ENCODE measurements around the gene FBXL2.
"Not testable (repeated sequence)": the region's sequence is repeated elsewhere in the genome, so short reads cannot be mapped to it uniquely, and the experiment has no call there.

FBXL2 gene

GRCh38 chr3:33426068-33426467 is 148.8 kb downstream of the FBXL2 start:
- no peak overlapping the region for H3K27ac ChIP-seq
- in situ Hi-C loops (cut with HindIII; ENCODE audit: low pct_ligation_motif_present, low sequenced_read_pairs), result no loop called here

GRCh38 chr3:33426630-33427317 is 149.5 kb downstream of the FBXL2 start:
- in situ Hi-C loops (cut with HindIII; ENCODE audit: low pct_ligation_motif_present, low sequenced_read_pairs), result no loop called here
- Histone ChIP-seq H3K27me3 (replicated peaks) (no peaks in the 10 kb centered on the region), H3K4me3 (ENCODE audit: low read depth, low read length) (no peak overlapping the region), H3K27ac (no peak overlapping the region), H3K36me3 (replicated peaks) (peaks cover 4% of the 10 kb centered on the region)
- DNase-seq, result no peak
- no peak for TF ChIP-seq CTCF (IDR thresholded peaks at IDR 0.05; ENCODE audit: low read depth, low read length, missing control alignments)

More at GRCh38 chr3:33426068-33426467, 148.8 kb downstream of the FBXL2 start:
- no peaks in the 10 kb centered on the region for H3K27me3 ChIP-seq (replicated peaks)
- no peak for DNase-seq
- peaks cover 9% of the 10 kb centered on the region for H3K36me3 ChIP-seq (replicated peaks)
- H3K4me3 ChIP-seq (ENCODE audit: low read depth, low read length), result no peak overlapping the region
- no peak for TF ChIP-seq CTCF (IDR thresholded peaks at IDR 0.05; ENCODE audit: low read depth, low read length, missing control alignments)

- H3K36me3 ChIP-seq (replicated peaks), result peaks cover 2% of the 10 kb centered on the region
- in situ Hi-C loops (cut with HindIII; ENCODE audit: low pct_ligation_motif_present, low sequenced_read_pairs), result no loop called here
- DNase-seq, result no peak
- TF ChIP-seq CTCF (IDR thresholded peaks at IDR 0.05; ENCODE audit: low read depth, low read length, missing control alignments), result no peak
- H3K27me3 ChIP-seq (replicated peaks), result no peaks in the 10 kb centered on the region
- no peak overlapping the region for H3K4me3 ChIP-seq (ENCODE audit: low read depth, low read length)
- no peak overlapping the region for H3K27ac ChIP-seq
Observed at GRCh38 chr3:33428734-33429133, 151.5 kb downstream of the FBXL2 start.

- H3K27ac ChIP-seq; in situ Hi-C loops (cut with HindIII; ENCODE audit: low pct_ligation_motif_present, low sequenced_read_pairs); H3K27me3 ChIP-seq (replicated peaks); DNase-seq; H3K4me3 ChIP-seq (ENCODE audit: low read depth, low read length); H3K36me3 ChIP-seq (replicated peaks): not testable (repeated sequence)
Observed at GRCh38 chr3:33429306-33429705, 152.1 kb downstream of the FBXL2 start.

GRCh38 chr3:33430061-33430460 is 152.8 kb downstream of the FBXL2 start:
- H3K27ac ChIP-seq, result no peak overlapping the region
- in situ Hi-C loops (cut with HindIII; ENCODE audit: low pct_ligation_motif_present, low sequenced_read_pairs), result no loop called here
- no peak for TF ChIP-seq CTCF (IDR thresholded peaks at IDR 0.05; ENCODE audit: low read depth, low read length, missing control alignments)
- H3K36me3 ChIP-seq (replicated peaks), result peaks cover 2% of the 10 kb centered on the region
- no peak for DNase-seq
- no peaks in the 10 kb centered on the region for H3K27me3 ChIP-seq (replicated peaks)
- no peak overlapping the region for H3K4me3 ChIP-seq (ENCODE audit: low read depth, low read length)

- H3K27ac ChIP-seq, result no peak overlapping the region
- in situ Hi-C loops (cut with HindIII; ENCODE audit: low pct_ligation_motif_present, low sequenced_read_pairs), result no loop called here
- TF ChIP-seq CTCF (IDR thresholded peaks at IDR 0.05; ENCODE audit: low read depth, low read length, missing control alignments), result no peak
- H3K36me3 ChIP-seq (replicated peaks), result no peaks in the 10 kb centered on the region
- H3K4me3 ChIP-seq (ENCODE audit: low read depth, low read length), result no peak overlapping the region
- DNase-seq, result no peak
- no peaks in the 10 kb centered on the region for H3K27me3 ChIP-seq (replicated peaks)
Observed at GRCh38 chr3:33430571-33430970, 153.3 kb downstream of the FBXL2 start.
